A549 treated with Mapracorat at 1 μM for 4 hours (cell line): Measurements from ENCODE around the gene DAP3. TPM values are rescaled to one million over a fixed set of nuclear protein-coding genes. Genes with fewer than 3 reads are reported as not detected.

Source experiments
- total RNA-seq: library from RNA; stranded (reverse); fragments of 200-300 nt; extraction: Qiagen RNA extraction; gene quantifications from 5 replicates; pipeline ENCODE4 v1.2.3, GENCODE V29; 2022

DAP3 gene
- 111 to 152 TPM (median 116 TPM) in 5 replicates for total RNA-seq

DNA sequence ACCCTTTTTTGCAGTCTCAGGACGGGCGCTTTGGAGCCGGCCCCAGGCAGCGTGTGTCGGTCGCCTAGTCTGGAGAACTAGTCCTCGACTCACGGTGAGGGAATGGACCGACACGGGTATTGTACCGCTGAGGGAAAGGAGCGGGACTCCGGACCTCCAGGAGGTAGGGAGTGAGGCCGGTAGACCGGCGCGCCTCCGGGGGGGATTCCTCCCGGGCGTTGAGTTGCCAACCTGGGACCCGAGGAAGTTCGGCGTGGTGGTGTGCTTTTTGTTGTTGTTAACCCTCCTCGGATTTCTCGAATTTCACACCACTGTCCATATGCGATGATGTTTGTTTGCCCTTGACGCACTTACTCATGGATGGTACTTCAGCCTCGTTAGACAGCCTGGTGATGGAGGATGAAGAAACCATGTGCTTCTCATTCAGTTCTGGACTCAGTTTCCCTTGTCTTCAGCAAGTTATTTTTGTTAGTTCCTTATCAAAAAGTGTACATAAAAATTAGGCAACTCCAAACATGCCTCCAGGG lies at the start of gene DAP3:
TSS of gene DAP3 (plus strand) at position 11 of the 527 bp plus-strand sequence. CDS start 20,689 bp downstream, outside the sequence.

DNA sequence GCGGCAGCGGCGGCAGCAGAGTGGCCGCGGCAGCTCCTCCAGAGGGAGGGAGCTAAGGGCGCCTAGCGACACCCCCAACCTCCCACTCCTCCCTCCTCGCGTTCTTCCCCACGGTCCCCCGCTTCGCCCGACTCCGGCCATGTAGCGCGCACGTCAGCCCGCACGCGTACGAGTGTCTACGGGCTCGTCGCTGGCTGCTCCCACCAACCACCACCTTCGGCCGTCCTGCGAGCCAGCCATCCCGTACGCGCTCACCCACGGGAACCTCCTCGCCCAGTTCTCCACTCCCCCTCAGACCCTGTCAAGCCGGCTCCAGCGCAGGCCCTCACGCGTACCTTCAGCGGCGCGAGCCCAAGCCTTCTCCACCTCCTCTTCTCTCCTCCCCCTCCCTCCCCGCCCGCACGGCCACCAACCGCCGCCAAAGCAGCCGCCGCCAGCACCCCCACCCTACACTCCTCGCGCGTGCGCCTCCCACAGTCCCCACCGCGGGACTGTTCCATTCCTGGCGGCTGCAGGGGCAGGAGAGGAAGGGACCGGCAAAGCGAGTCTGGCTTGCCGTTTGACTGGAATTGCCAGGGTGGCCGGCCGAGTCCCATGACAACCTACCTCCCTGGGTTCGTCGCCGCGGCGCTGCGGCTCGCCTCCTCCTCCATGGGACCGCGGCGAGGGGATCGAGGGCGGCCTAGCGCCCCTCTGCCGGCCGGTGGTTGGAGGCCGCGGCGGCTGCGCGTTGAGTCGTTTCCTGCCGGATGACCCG lies 389 bp upstream of the DAP3 start, which contains the start of gene YY1AP1:
TSS of gene YY1AP1 (minus strand) at position 451 of the 757 bp plus-strand sequence. CDS start 8,338 bp downstream, outside the sequence.

Other genes starting within 250 kb of the DAP3 start
- gene ASH1L, start 126.3 kb upstream of the DAP3 start, total RNA-seq, result 8.1 to 11.5 TPM (median 10.5 TPM) in 5 replicates
- gene MSTO1, start 78.9 kb upstream of the DAP3 start, total RNA-seq, result 37.4 to 44.1 TPM (median 40.7 TPM) in 5 replicates
- 42.0 to 48.1 TPM (median 44.1 TPM) in 5 replicates for gene YY1AP1, start 317 bp upstream of the DAP3 start, total RNA-seq
- 12.2 to 14.0 TPM (median 13.5 TPM) in 5 replicates for gene GON4L, start 168.1 kb downstream of the DAP3 start, total RNA-seq
- gene SYT11, start 170.5 kb downstream of the DAP3 start, total RNA-seq, result 0.94 to 1.5 TPM (median 1.2 TPM) in 5 replicates
- gene RIT1, start 222.3 kb downstream of the DAP3 start, total RNA-seq, result 19.9 to 23.6 TPM (median 20.5 TPM) in 5 replicates
- 15.7 to 25.6 TPM (median 24.0 TPM) in 5 replicates for gene KHDC4, start 245.3 kb downstream of the DAP3 start, total RNA-seq